CD14-positive monocyte (primary cell): ENCODE measurements around the gene KIF16B. TPM values are rescaled to one million over a fixed set of nuclear protein-coding genes. Genes with fewer than 3 reads are reported as not detected.

Source experiments
- DNase-seq, 3 donors: peaks; one replicate each; pipeline ENCODE4 v3.0.0-alpha.2; 2011 to 2022
- H2AFZ ChIP-seq: 2 replicates; pipeline ENCODE4 v1.6.0; 2012; ENCODE audit warnings: mild to moderate bottlenecking, low read depth, low read length, inconsistent platforms; ENCODE audit not compliant: insufficient read depth, poor library complexity, severe bottlenecking
- H3K27ac ChIP-seq, 2 donors: 1 replicate in 1 of 2; 2 replicates in 1 of 2; pipeline ENCODE4 v1.5.1; 2012 to 2013; ENCODE audit warnings: low read length in 2 of 2, control low read depth in 1 of 2, inconsistent platforms in 1 of 2, low read depth in 1 of 2, mild to moderate bottlenecking in 1 of 2
- H3K27me3 ChIP-seq, 2 donors: one replicate each; pipeline versions ENCODE4 v1.6.0 to v1.6.1; 2011 to 2013; ENCODE audit warnings: low read length in 2 of 2; ENCODE audit not compliant: control insufficient read depth in 2 of 2, insufficient read depth in 2 of 2
- H3K36me3 ChIP-seq, 2 donors: replicated peaks in 1 of 2; 1 replicate in 1 of 2; 2 replicates in 1 of 2; pipeline versions ENCODE4 v1.5.1 to v1.6.1; 2012 to 2013; ENCODE audit warnings: low read length in 2 of 2, control low read depth in 1 of 2, inconsistent platforms in 1 of 2, mild to moderate bottlenecking in 1 of 2; ENCODE audit not compliant: insufficient read depth in 2 of 2, control insufficient read depth in 1 of 2
- H3K4me1 ChIP-seq, 2 donors: 1 replicate in 1 of 2; 2 replicates in 1 of 2; pipeline versions ENCODE4 v1.5.1 to v1.6.1; 2012 to 2013; ENCODE audit warnings: low read length in 2 of 2, control low read depth in 1 of 2, inconsistent platforms in 1 of 2, mild to moderate bottlenecking in 1 of 2, moderate library complexity in 1 of 2; ENCODE audit not compliant: insufficient read depth in 2 of 2, control insufficient read depth in 1 of 2
- H3K4me2 ChIP-seq: replicated peaks from 2 replicates; pipeline ENCODE3; 2012; ENCODE audit warnings: low read length, moderate library complexity, mild to moderate bottlenecking; ENCODE audit not compliant: poor library complexity, severe bottlenecking; ENCODE audit errors: extremely low read depth
- H3K4me3 ChIP-seq, 3 experiments: fragments of 200-600 bp in 1 of 3; sonication (generic) in 1 of 3; replicated peaks in 1 of 3; 1 replicate in 2 of 3; 2 replicates in 1 of 3; pipeline ENCODE4 v1.5.1; 2011 to 2013; ENCODE audit warnings: low read length in 3 of 3, mild to moderate bottlenecking in 3 of 3, control low read depth in 2 of 3, low read depth in 2 of 3, inconsistent platforms in 1 of 3, moderate library complexity in 1 of 3
- H3K79me2 ChIP-seq: 2 replicates; pipeline ENCODE4 v1.6.0; 2012; ENCODE audit warnings: mild to moderate bottlenecking, control low read depth, inconsistent platforms, low read length, moderate library complexity; ENCODE audit not compliant: insufficient read depth
- H3K9ac ChIP-seq: 2 replicates; pipeline ENCODE4 v1.6.0; 2017; ENCODE audit warnings: low read length, mild to moderate bottlenecking; ENCODE audit not compliant: insufficient read depth, poor library complexity, severe bottlenecking
- H3K9me3 ChIP-seq, 2 donors: replicated peaks in 1 of 2; 1 replicate in 1 of 2; 2 replicates in 1 of 2; pipeline versions ENCODE4 v1.5.1 to v1.6.1; 2012 to 2013; ENCODE audit warnings: low read length in 2 of 2, control low read depth in 1 of 2; ENCODE audit not compliant: control insufficient read depth in 1 of 2, insufficient read depth in 1 of 2
- H4K20me1 ChIP-seq: 2 replicates; pipeline ENCODE4 v1.6.0; 2012; ENCODE audit warnings: mild to moderate bottlenecking, low read length, control low read depth, moderate library complexity; ENCODE audit not compliant: insufficient read depth
- H3K27ac Mint-ChIP-seq, 7 donors: one replicate each; pipeline ENCODE4 v1.8.0; 2020; ENCODE audit warnings: mild to moderate bottlenecking in 7 of 7, mixed read lengths in 7 of 7, moderate library complexity in 6 of 7, inconsistent platforms in 2 of 7
- H3K27me3 Mint-ChIP-seq, 3 donors: one replicate each; pipeline ENCODE4 v1.8.0; 2021 to 2022; ENCODE audit warnings: low read depth in 3 of 3, mild to moderate bottlenecking in 3 of 3, mixed read lengths in 3 of 3, moderate library complexity in 3 of 3, inconsistent platforms in 1 of 3
- H3K36me3 Mint-ChIP-seq, 2 donors: one replicate each; pipeline ENCODE4 v1.8.0; 2020; ENCODE audit warnings: mixed read lengths in 2 of 2, inconsistent platforms in 1 of 2, mild to moderate bottlenecking in 1 of 2
- H3K4me1 Mint-ChIP-seq: one replicate; pipeline ENCODE4 v1.8.0; 2020; ENCODE audit warnings: mild to moderate bottlenecking, mixed read lengths
- H3K4me3 Mint-ChIP-seq, 2 donors: one replicate each; pipeline ENCODE4 v1.8.0; 2020; ENCODE audit warnings: mild to moderate bottlenecking in 2 of 2, mixed read lengths in 2 of 2, moderate library complexity in 1 of 2
- H3K9me3 Mint-ChIP-seq, 7 donors: one replicate each; pipeline ENCODE4 v1.8.0; 2020 to 2022; ENCODE audit warnings: mixed read lengths in 7 of 7, mild to moderate bottlenecking in 6 of 7, moderate library complexity in 6 of 7, inconsistent platforms in 2 of 7
- CTCF ChIP-seq: fragments of 200-600 bp; IDR thresholded peaks from one replicate; pipeline ENCODE4 v1.8.0; 2022; ENCODE audit warnings: antibody characterized with exemption, mild to moderate bottlenecking
- WGBS: methylation state at CpG from one replicate; pipeline ENCODE4 v1.1.5; 2013; ENCODE audit warnings: missing lambda C conversion rate; ENCODE audit not compliant: insufficient coverage; 5-methylcytosine and 5-hydroxymethylcytosine counted together
- intact Hi-C, 2 donors: fragments of 100-400 bp; cut with micrococcal nuclease; formaldehyde crosslinking; loops; one replicate each; pipeline versions ENCODE4 v1.15.0 to v1.15.1; 2023
- polyA plus RNA-seq, 3 donors: library from polyadenylated mRNA; depleted of rRNA in 1 of 3; unstranded in 2 of 3; stranded (reverse) in 1 of 3; fragments of 300-500 nt in 2 of 3; fragments of >200 nt in 1 of 3; fragmentation: Illumina TruSeq in 2 of 3; gene quantifications; 1 replicate in 2 of 3; 2 replicates in 1 of 3; pipeline ENCODE4 v1.2.3, GENCODE V29; 2012 to 2021

Gene KIF16B
- polyA plus RNA-seq, 3 donors: 0.89 to 2.9 (median 2.8) TPM

GRCh38 chr20:16560661-16561060 lies 12.6 kb downstream of the KIF16B start:
- Mint-ChIP-seq H3K36me3 (no peaks in the 10 kb centered on the region), H3K27ac (no peak overlapping the region), H3K27me3 (peaks cover 0 to 3% (median 0%) of the 10 kb centered on the region in 3 donors), H3K9me3 (peaks cover 0 to 4% (median 0%) of the 10 kb centered on the region in 7 donors), H3K4me3 (no peak overlapping the region), H3K4me1 (peaks cover 7% of the 10 kb centered on the region)
- no peak overlapping the region for H3K4me3 ChIP-seq
- no peak overlapping the region for H2AFZ ChIP-seq
- H3K4me1 ChIP-seq: no peaks in the 10 kb centered on the region
- no peak overlapping the region for H3K27ac ChIP-seq
- H3K79me2 ChIP-seq: no peaks in the 10 kb centered on the region
- DNase-seq: no peak
- no peak overlapping the region for H3K4me2 ChIP-seq
- H3K36me3 ChIP-seq: no peaks in the 10 kb centered on the region
- no peaks in the 10 kb centered on the region for H3K9me3 ChIP-seq
- WGBS: 81% methylated on average over 3 of the region's 9 CpGs
- no peaks in the 10 kb centered on the region for H3K27me3 ChIP-seq
- no peak overlapping the region for H3K9ac ChIP-seq
- H4K20me1 ChIP-seq: no peaks in the 10 kb centered on the region
- no peak for TF ChIP-seq CTCF
- intact Hi-C loops: no loop called here

- no peak overlapping the region for H3K27ac Mint-ChIP-seq
These were observed 13.0 kb downstream of the KIF16B start for GRCh38 chr20:16560216-16560615.

More at GRCh38 chr20:16560216-16560615, 13.0 kb downstream of the KIF16B start:
- Histone ChIP-seq H3K9me3 (no peaks in the 10 kb centered on the region), H3K4me1 (no peaks in the 10 kb centered on the region), H4K20me1 (no peaks in the 10 kb centered on the region), H3K79me2 (no peaks in the 10 kb centered on the region), H3K4me2 (no peak overlapping the region), H3K9ac (no peak overlapping the region), H3K27me3 (no peaks in the 10 kb centered on the region), H3K27ac (no peak overlapping the region), H2AFZ (no peak overlapping the region), H3K4me3 (no peak overlapping the region), H3K36me3 (no peaks in the 10 kb centered on the region)
- TF ChIP-seq CTCF: no peak
- intact Hi-C loops: no loop called here
- WGBS: 83% methylated on average over 1 of the region's 2 CpGs
- peaks cover 7% of the 10 kb centered on the region for H3K4me1 Mint-ChIP-seq
- peaks cover 0 to 4% (median 0%) of the 10 kb centered on the region in 3 donors for H3K27me3 Mint-ChIP-seq
- DNase-seq: no peak
- H3K9me3 Mint-ChIP-seq: peaks cover 0 to 4% (median 0%) of the 10 kb centered on the region in 7 donors
- no peaks in the 10 kb centered on the region for H3K36me3 Mint-ChIP-seq
- no peak overlapping the region for H3K4me3 Mint-ChIP-seq
